NCI-H2196 (cell line): ENCODE measurements around the gene CTTNBP2NL.

ENCODE experiments used
- DNase-seq: peaks from one replicate; lab custom pipeline; 2025; ENCODE audit not compliant: unreplicated experiment; lab: John Stamatoyannopoulos, UW

The CTTNBP2NL gene

DNA sequence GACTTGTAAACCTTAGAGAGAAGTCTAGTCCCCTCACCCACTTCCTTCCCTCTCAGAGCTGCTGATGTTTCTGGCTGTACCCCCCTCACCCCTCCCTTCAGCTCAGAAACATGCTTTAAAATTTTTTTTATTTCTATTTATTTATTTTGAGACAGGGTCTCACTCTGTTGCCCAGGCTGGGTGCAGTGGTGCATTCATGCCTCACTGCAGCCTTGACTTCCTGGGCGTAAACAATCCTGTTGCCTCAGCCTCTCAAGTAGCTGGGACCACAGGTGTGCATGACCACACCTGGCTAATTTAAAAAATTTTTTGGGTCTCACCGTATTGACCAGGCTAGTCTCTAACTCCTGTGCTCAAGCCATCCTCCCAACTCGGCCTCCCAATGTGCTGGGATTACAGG is 109.9 kb downstream of the CTTNBP2NL start:
- DNase-seq = no peak

DNA sequence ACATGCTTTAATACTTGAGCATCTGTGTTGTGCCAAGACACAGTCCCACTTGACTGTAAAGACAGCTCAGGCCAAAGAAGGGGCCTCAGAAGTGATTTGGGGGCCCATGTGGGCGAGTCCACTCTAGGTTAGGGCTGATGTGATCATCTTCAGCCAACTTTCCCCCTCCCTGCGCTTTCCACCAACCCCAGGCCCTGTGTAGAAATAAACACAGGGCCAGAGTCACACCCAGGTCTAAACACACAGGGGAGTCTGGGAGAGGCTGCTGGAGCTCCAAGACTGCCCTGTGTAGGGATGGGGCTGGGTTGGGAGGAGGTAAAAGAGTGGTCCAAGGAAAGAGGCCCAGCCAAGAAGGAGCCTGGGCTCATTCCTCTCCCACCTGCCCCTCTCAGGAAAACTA is 110.3 kb downstream of the CTTNBP2NL start:
- DNase-seq = no peak

DNA sequence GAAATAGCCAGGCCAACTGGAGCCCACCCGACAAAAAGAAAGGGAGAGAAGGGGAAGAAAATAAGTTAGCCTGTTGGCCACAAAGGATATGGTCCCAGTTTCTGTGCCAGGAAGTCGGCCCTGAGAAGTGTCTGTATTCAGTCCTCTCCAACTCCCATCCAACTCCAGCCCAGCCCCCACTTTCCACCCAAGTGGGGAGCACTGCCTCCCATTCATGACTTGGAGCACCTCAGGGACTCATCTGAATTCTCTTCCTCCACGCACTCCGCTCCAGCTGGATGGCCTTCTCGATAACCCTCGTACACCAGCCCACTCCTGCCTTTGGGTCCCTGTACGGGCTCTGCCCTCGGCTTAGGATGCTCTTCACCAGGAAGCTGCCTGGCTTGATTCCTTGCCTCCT is 110.7 kb downstream of the CTTNBP2NL start:
- no peak for DNase-seq

DNA sequence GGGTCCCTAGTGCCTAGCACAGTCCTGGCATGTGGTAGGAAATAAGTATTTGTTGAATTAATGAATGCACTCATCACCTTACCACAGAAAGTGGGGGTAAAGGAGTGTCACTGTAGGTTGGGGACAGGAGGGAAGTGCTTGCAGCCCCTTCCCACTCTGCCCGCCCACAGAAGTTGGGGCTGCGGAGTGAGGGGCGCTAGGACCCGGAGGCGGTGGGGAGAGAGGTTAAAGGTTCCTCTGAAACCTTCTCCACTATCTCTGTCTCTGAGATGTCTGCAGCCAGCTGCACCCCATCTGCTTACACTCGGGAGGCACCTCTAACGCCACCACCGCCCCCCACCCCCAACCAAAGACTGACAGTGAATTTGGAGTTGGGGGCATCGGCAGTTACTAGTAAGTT is 111.3 kb downstream of the CTTNBP2NL start:
- DNase-seq = no peak

DNA sequence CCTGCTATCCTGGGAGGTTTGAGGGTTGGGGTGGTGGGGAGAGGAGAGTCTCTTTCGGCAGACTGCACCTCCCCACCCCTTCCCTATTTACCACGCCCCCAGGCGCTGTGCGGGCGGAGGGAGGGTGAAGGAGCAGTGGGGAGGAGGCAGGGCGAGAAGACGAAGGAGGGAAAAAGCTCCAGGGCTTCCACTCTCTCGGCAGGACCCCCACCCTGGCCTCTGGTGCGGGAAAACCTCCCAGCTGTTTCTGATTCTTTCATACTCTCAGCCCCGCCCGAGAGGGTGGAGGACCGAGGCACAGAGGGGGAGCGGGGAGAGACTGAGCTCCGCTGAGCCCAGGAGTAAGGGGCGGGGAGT is 111.9 kb downstream of the CTTNBP2NL start:
- no peak for DNase-seq

DNA sequence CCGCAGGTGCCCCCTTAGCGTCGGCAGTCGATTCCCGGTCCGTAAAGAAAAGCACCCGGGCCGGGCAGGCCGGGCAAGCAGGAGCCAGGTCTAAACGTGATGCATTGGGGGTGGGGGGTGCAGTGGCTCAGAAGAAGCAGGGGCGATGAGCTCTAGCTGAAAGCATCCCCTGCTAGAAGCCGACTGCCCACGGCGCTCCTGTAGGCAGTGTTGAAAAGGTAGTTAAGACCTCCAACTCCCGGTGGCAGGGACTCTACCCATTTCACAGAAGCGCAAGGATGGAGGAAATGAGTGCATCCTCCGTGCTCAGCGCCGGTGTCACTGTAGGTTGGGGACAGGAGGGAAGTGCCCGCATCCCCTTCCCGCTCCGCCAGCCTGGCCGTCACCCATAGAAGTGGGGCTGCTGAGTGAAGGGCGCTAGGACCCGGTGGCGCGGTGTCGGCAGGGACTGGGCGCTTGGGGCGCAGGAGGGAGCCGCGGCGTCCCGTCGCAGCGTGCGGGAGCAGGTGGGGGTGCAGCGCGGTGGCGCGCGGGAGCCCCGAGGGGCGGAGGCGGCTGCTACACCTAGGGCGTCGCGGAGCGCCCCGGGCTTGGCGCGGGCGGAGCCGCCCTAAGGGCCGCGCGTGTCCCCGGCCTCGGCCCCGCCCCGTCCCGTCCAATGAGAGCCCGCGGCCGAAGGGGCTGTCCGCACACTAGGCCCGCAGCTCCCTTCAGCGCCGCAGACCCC is 112.4 kb downstream of the CTTNBP2NL start, which contains the start of gene WNT2B:
WNT2B (plus strand) TSS at position 688 of the 727 bp plus-strand sequence. CDS start 298 bp downstream, outside the sequence.
- DNase-seq = peak; percentile 11

DNA sequence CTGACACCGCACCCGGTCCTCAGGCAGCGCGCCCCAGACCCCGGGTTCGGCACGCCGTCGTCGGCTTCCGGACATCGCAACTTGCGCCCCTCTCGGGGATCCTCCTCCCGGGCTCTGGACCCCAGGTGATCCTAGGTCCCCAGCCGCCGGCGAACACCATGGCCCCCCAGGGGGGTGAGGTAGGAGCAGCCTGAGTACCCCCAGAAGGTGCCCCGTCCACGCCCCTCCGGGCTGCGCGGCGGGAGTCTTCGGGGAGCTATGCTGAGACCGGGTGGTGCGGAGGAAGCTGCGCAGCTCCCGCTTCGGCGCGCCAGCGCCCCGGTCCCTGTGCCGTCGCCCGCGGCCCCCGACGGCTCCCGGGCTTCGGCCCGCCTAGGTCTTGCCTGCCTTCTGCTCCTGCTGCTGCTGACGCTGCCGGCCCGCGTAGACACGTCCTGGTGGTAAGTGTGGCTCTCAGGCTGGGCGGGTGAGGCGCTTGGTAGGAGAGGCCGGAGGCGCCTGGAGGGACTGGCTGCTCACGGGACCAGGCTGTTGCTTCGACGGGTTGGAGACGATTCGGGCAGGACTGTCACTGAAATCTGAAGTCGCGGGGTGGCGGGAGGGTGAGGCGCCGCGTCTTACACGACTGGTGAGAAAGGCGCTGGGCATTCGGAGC is 113.1 kb downstream of the CTTNBP2NL start:
- DNase-seq = no peak

DNA sequence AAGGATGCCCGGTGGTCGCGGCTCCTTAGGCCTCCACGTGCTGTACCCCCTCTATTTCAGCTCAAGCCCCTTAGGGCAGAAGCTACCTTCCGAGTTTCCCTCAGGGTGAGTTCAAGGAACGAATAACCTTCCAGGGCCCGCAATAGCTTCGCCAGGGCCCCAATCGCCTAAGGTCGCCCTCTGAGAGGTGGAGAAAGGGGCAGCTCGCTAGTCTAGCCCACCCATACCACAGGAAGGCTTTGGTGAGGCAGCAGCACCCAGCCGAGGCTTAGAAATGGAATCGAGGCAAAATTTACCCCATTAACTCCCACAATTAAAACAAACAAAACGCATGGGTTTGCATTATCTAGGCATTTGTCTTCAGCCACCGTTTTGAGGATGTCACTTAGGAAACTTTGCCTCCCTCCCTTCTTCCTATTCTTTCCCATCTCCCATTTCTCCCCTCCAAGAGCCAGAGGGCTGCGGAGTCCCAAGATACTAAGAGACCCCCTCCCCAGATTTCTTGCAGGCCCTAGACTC is 113.7 kb downstream of the CTTNBP2NL start:
- no peak for DNase-seq

DNA sequence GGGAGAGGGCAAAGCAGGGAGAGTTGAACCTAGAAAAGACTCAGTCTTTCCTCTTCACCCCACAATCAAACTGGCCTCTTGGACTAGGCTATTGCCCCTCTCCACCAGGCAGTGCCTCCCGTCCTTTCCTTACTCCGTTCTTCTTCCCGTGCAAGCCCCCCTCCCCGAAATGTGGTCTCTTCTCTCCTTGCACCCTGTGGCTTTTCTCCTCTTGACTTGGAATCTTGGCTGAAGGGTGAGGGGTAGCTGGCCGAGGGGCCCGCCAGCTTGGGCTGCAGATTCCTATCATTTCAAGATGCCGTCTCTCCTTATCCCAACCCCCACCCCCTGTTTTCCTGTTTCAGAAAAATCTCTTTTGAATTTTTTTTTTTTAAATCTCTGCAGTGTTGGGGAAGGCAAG is 114.3 kb downstream of the CTTNBP2NL start:
- DNase-seq = no peak
